Thyroid gland (tissue), 4 donors: Measurements from ENCODE around the gene IRF2. TPM values are rescaled to one million over a fixed set of nuclear protein-coding genes. Genes with fewer than 3 reads are reported as not detected.

Experiments used
- DNase-seq, 2 donors: peaks; one replicate each; pipeline ENCODE4 v3.0.0-alpha.2; 2019
- H3K27ac ChIP-seq, 3 donors: fragments of 200-600 bp; sonication (generic); 1 replicate in 2 of 3; 2 replicates in 1 of 3; pipeline ENCODE4 v1.5.1; 2016 to 2019; ENCODE audit warnings: mild to moderate bottlenecking in 1 of 3, moderate library complexity in 1 of 3
- H3K27me3 ChIP-seq: fragments of 200-600 bp; sonication (generic); one replicate; pipeline ENCODE4 v1.5.1; 2019
- H3K36me3 ChIP-seq, 2 donors: fragments of 200-600 bp; sonication (generic); one replicate each; pipeline ENCODE4 v1.5.1; 2016 to 2019
- H3K4me1 ChIP-seq, 2 donors: fragments of 200-600 bp; sonication (generic); one replicate each; pipeline ENCODE4 v1.5.1; 2017 to 2019
- H3K4me3 ChIP-seq, 3 donors: fragments of 200-600 bp; sonication (generic); replicated peaks in 1 of 3; 1 replicate in 2 of 3; 2 replicates in 1 of 3; pipeline ENCODE4 v1.5.1; 2016; ENCODE audit warnings: mild to moderate bottlenecking in 1 of 3
- H3K9me3 ChIP-seq: fragments of 200-600 bp; sonication (generic); one replicate; pipeline ENCODE4 v1.5.1; 2017
- POLR2A ChIP-seq, 2 donors: fragments of 450-650 bp; IDR thresholded peaks; one replicate each; pipeline ENCODE4 v1.6.1; 2017; ENCODE audit warnings: antibody characterized with exemption in 2 of 2, mild to moderate bottlenecking in 2 of 2, moderate library complexity in 1 of 2
- WGBS, 2 donors: methylation state at CpG; one replicate each; pipeline ENCODE4 v1.1.5; 2017; 5-methylcytosine and 5-hydroxymethylcytosine counted together
- intact Hi-C: fragments of 100-400 bp; cut with DNase I; formaldehyde crosslinking; loops from one replicate; pipeline ENCODE4 v1.15.1; 2023
- total RNA-seq, 4 donors: library from RNA; depleted of rRNA; stranded (reverse); fragments of >200 nt; gene quantifications; one replicate each; pipeline ENCODE4 v1.2.3, GENCODE V29; 2016
- TF ChIP-seq, protein P1 (sequence below), 6 experiments: fragments of 200-600 bp in 3 of 6; fragments of 450-650 bp in 3 of 6; sonication (generic) in 3 of 6; IDR thresholded peaks; one replicate each; pipeline ENCODE4 v1.5.1; 2016 to 2019; ENCODE audit warnings: antibody characterized with exemption in 6 of 6, mild to moderate bottlenecking in 2 of 6, inconsistent platforms in 1 of 6, moderate library complexity in 1 of 6

The IRF2 gene
- total RNA-seq, 4 donors from 2014 or later, result 24.7 to 39.8 (median 34.5) TPM

GRCh38 chr4:184439386-184439785 is 35.0 kb downstream of the IRF2 start:
- Histone ChIP-seq H3K9me3 (no peaks in the 10 kb centered on the region), H3K27me3 (no peaks in the 10 kb centered on the region), H3K27ac (no peak overlapping the region), H3K4me3 (no peak overlapping the region), H3K4me1 (peaks cover 20 to 34% of the 10 kb centered on the region in 2 donors), H3K36me3 (no peaks in the 10 kb centered on the region)
- no peak for DNase-seq
- TF ChIP-seq, protein P1, sequence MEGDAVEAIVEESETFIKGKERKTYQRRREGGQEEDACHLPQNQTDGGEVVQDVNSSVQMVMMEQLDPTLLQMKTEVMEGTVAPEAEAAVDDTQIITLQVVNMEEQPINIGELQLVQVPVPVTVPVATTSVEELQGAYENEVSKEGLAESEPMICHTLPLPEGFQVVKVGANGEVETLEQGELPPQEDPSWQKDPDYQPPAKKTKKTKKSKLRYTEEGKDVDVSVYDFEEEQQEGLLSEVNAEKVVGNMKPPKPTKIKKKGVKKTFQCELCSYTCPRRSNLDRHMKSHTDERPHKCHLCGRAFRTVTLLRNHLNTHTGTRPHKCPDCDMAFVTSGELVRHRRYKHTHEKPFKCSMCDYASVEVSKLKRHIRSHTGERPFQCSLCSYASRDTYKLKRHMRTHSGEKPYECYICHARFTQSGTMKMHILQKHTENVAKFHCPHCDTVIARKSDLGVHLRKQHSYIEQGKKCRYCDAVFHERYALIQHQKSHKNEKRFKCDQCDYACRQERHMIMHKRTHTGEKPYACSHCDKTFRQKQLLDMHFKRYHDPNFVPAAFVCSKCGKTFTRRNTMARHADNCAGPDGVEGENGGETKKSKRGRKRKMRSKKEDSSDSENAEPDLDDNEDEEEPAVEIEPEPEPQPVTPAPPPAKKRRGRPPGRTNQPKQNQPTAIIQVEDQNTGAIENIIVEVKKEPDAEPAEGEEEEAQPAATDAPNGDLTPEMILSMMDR (IDR thresholded peaks at IDR 0.05), result no peak
- TF ChIP-seq POLR2A (IDR thresholded peaks at IDR 0.05), result no peak
- 91 to 92% methylated on average over 4 of the region's 4 CpGs for WGBS, 2 donors
- intact Hi-C loops, result no loop called here

- 68 to 81% methylated on average over 9 of the region's 9 CpGs for WGBS, 2 donors
- peaks cover 20 to 34% of the 10 kb centered on the region in 2 donors for H3K4me1 ChIP-seq
Observed at GRCh38 chr4:184438375-184438774, 36.0 kb downstream of the IRF2 start.

DNA sequence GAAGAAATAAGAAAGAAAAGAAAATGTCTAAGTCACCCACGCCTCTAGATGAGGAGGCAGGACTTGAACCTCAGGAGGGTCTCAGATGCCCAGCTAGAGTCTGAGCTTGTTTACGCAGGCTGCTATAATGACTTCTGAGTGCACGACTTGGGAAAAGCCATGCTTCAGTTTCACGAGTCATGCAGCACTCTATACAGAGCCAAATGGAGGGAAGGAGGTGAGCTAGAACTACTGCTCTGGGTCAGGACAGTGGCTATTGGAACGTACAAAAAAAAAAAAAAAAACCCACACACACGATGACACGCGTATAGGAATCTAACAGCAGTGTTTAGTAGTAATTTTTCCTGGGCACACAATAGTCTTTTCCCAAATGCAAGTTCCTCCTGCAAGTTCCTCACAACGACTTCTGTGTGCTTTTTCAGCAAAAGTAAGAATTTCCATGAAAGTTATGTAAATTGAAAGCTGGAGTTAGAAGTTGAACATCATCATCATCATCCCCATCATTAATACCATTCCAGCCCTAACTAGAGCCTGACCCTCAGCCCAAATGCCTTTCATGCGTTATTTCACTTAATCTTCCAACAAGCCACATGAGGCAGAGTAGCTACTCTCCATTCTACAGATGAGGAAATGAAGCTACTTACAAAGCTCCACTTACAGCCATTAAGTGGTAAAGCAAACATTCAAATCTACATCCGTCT is 36.6 kb downstream of the IRF2 start:
- H3K36me3 ChIP-seq, result no peaks in the 10 kb centered on the region
- no peak overlapping the region for H3K27ac ChIP-seq
- intact Hi-C loops, result no loop called here
- 73 to 75% methylated on average over 11 of the region's 11 CpGs for WGBS, 2 donors
- no peak for DNase-seq
- H3K4me3 ChIP-seq, result no peak overlapping the region
- H3K27me3 ChIP-seq, result no peaks in the 10 kb centered on the region
- TF ChIP-seq, protein P1 (IDR thresholded peaks at IDR 0.05), result no peak
- no peak for TF ChIP-seq POLR2A (IDR thresholded peaks at IDR 0.05)
- H3K4me1 ChIP-seq, result peaks cover 17 to 31% of the 10 kb centered on the region in 2 donors
- no peaks in the 10 kb centered on the region for H3K9me3 ChIP-seq

More at GRCh38 chr4:184438375-184438774, 36.0 kb downstream of the IRF2 start:
- no peak overlapping the region for H3K27ac ChIP-seq
- H3K27me3 ChIP-seq, result no peaks in the 10 kb centered on the region
- no peaks in the 10 kb centered on the region for H3K9me3 ChIP-seq
- no peak for TF ChIP-seq POLR2A (IDR thresholded peaks at IDR 0.05)
- TF ChIP-seq, protein P1 (IDR thresholded peaks at IDR 0.05), result no peak
- DNase-seq, result no peak
- H3K4me3 ChIP-seq, result no peak overlapping the region
- intact Hi-C loops, result no loop called here
- no peaks in the 10 kb centered on the region for H3K36me3 ChIP-seq

- Histone ChIP-seq H3K4me3 (no peak overlapping the region), H3K9me3 (no peaks in the 10 kb centered on the region), H3K27me3 (no peaks in the 10 kb centered on the region), H3K36me3 (no peaks in the 10 kb centered on the region), H3K27ac (no peak overlapping the region), H3K4me1 (peaks cover 13% of the 10 kb centered on the region in 2 donors)
- no peak for DNase-seq
- WGBS, 2 donors, result 76 to 86% methylated on average over 6 of the region's 6 CpGs
- TF ChIP-seq, protein P1 (IDR thresholded peaks at IDR 0.05), result no peak
- TF ChIP-seq POLR2A (IDR thresholded peaks at IDR 0.05), result no peak
- intact Hi-C loops, result no loop called here
Observed at GRCh38 chr4:184434501-184435066, 39.8 kb downstream of the IRF2 start.

DNA sequence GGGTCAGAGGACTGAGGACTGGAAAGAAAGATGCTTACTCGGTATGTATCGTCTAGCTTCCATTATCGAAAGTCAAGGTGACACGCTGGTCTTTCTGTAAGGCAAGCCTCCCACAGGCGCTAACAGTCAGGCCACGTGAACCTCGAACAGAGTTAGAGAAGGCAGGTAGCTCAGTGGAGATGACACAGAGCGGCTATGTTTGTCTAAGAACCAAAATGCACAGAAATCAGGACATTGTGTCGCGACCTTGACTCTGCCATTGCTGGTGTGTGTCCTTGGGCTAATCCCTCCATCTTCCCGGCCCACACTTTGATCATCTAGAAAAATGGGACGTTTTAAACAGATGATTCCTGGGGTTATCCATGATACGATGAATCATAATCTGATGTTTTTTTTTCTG is 40.3 kb downstream of the IRF2 start:
- Histone ChIP-seq H3K4me1 (peaks cover 13% of the 10 kb centered on the region in 2 donors), H3K36me3 (no peaks in the 10 kb centered on the region), H3K4me3 (no peak overlapping the region), H3K27me3 (no peaks in the 10 kb centered on the region), H3K27ac (no peak overlapping the region), H3K9me3 (no peaks in the 10 kb centered on the region)
- intact Hi-C loops, result no loop called here
- TF ChIP-seq POLR2A (IDR thresholded peaks at IDR 0.05), result no peak
- TF ChIP-seq, protein P1 (IDR thresholded peaks at IDR 0.05), result no peak
- 93 to 96% methylated on average over 13 of the region's 13 CpGs for WGBS, 2 donors
- DNase-seq, result no peak
